ENCODE data around the gene SYT11.
"Not testable (repeated sequence)": the region's sequence is repeated elsewhere in the genome, so short reads cannot be mapped to it uniquely, and the experiment has no call there.

The SYT11 gene

GRCh38 chr1:155889566-155889965, 30.2 kb downstream of the SYT11 start:
- Histone ChIP-seq H3K4me1 (no peaks in the 10 kb centered on the region), H3K9me3 (no peaks in the 10 kb centered on the region), H3K36me3 (no peaks in the 10 kb centered on the region), H3K27me3 (no peaks in the 10 kb centered on the region), H3K4me3 (ENCODE audit: low read depth, low read length) (no peak overlapping the region)
- no peak for DNase-seq
- TF ChIP-seq, protein P1, sequence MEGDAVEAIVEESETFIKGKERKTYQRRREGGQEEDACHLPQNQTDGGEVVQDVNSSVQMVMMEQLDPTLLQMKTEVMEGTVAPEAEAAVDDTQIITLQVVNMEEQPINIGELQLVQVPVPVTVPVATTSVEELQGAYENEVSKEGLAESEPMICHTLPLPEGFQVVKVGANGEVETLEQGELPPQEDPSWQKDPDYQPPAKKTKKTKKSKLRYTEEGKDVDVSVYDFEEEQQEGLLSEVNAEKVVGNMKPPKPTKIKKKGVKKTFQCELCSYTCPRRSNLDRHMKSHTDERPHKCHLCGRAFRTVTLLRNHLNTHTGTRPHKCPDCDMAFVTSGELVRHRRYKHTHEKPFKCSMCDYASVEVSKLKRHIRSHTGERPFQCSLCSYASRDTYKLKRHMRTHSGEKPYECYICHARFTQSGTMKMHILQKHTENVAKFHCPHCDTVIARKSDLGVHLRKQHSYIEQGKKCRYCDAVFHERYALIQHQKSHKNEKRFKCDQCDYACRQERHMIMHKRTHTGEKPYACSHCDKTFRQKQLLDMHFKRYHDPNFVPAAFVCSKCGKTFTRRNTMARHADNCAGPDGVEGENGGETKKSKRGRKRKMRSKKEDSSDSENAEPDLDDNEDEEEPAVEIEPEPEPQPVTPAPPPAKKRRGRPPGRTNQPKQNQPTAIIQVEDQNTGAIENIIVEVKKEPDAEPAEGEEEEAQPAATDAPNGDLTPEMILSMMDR (IDR thresholded peaks at IDR 0.05; ENCODE audit: low read depth, low read length): no peak

DNA sequence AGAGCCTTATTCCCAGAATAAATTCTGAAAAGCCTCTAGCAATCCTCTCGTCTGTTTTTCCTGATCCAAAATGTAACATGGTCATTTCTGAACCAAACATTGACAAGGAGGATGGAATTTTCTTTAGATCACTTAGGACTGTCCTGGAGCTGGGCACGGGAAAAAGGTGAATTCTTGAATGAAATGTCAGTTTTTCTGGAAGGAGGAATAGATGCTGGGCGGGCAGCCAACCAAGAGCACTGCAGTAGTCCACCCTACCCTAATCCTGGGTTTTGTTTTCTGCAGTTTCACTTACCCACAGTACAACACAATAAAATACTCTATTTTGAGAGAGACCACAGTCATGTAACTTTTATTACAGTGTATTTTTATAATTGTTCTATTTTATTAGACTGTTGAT, 30.9 kb downstream of the SYT11 start:
- no peak for DNase-seq
- TF ChIP-seq, protein P1 (IDR thresholded peaks at IDR 0.05; ENCODE audit: low read depth, low read length): no peak

GRCh38 chr1:155892796-155893195, 33.4 kb downstream of the SYT11 start:
- Histone ChIP-seq H3K4me1 (no peaks in the 10 kb centered on the region), H3K36me3 (peaks cover 6% of the 10 kb centered on the region)
- DNase-seq: no peak

More for the DNA sequence above, 30.9 kb downstream of the SYT11 start:
- no peaks in the 10 kb centered on the region for H3K36me3 ChIP-seq
- no peaks in the 10 kb centered on the region for H3K4me1 ChIP-seq
- H3K27me3 ChIP-seq: no peaks in the 10 kb centered on the region
- H3K9me3 ChIP-seq: no peaks in the 10 kb centered on the region
- no peak overlapping the region for H3K4me3 ChIP-seq (ENCODE audit: low read depth, low read length)

GRCh38 chr1:155893389-155894142, 34.2 kb downstream of the SYT11 start:
- Histone ChIP-seq H3K4me3 (ENCODE audit: low read depth, low read length) (no peak overlapping the region), H3K9me3 (no peaks in the 10 kb centered on the region), H3K4me1 (no peaks in the 10 kb centered on the region), H3K36me3 (peaks cover 6% of the 10 kb centered on the region), H3K27me3 (no peaks in the 10 kb centered on the region)
- TF ChIP-seq, protein P1 (IDR thresholded peaks at IDR 0.05; ENCODE audit: low read depth, low read length): no peak
- DNase-seq: no peak

More at GRCh38 chr1:155892796-155893195, 33.4 kb downstream of the SYT11 start:
- no peak overlapping the region for H3K4me3 ChIP-seq (ENCODE audit: low read depth, low read length)
- H3K27me3 ChIP-seq: no peaks in the 10 kb centered on the region
- no peaks in the 10 kb centered on the region for H3K9me3 ChIP-seq
- TF ChIP-seq, protein P1 (IDR thresholded peaks at IDR 0.05; ENCODE audit: low read depth, low read length): no peak

GRCh38 chr1:155895617-155896016, 36.2 kb downstream of the SYT11 start:
- H3K4me1 ChIP-seq; H3K9me3 ChIP-seq; H3K27me3 ChIP-seq; DNase-seq; H3K4me3 ChIP-seq (ENCODE audit: low read depth, low read length): not testable (repeated sequence)
- H3K36me3 ChIP-seq: peaks cover 16% of the 10 kb centered on the region

- peaks cover 25% of the 10 kb centered on the region for H3K36me3 ChIP-seq
- H3K27me3 ChIP-seq; DNase-seq; H3K4me3 ChIP-seq (ENCODE audit: low read depth, low read length); H3K4me1 ChIP-seq; H3K9me3 ChIP-seq: not testable (repeated sequence)
Measured at GRCh38 chr1:155896476-155896875, 37.1 kb downstream of the SYT11 start.

DNA sequence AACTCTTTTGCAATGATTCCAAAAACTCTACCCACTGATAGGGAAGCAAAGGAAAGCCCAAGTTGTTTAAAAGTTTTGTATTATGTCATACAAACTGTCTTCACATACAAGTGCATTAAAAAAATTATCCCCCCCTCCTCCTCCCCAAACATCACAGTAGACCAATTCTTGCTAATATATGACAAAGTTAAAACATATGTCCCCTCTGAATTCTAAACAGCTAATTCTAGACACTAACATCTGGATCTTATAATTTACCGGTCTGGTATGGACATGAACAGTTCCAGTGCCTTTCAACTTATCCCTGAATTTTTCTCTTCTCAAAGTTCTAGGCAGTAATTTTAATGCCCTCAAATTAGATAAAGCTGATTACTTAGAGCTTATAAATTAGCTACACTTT, 38.4 kb downstream of the SYT11 start:
- no peaks in the 10 kb centered on the region for H3K4me1 ChIP-seq
- H3K4me3 ChIP-seq (ENCODE audit: low read depth, low read length): no peak overlapping the region
- H3K27me3 ChIP-seq: no peaks in the 10 kb centered on the region
- H3K9me3 ChIP-seq: no peaks in the 10 kb centered on the region
- no peak for DNase-seq
- TF ChIP-seq, protein P1 (IDR thresholded peaks at IDR 0.05; ENCODE audit: low read depth, low read length): no peak
- peaks cover 29% of the 10 kb centered on the region for H3K36me3 ChIP-seq
